Kidney (tissue), 14 donors: ENCODE data around the gene PLA2G4D. TPM values are rescaled to one million over a fixed set of nuclear protein-coding genes. Genes with fewer than 3 reads are reported as not detected.

Experiments used
- DNase-seq, 5 donors: peaks; one replicate each; pipeline ENCODE4 v3.0.0-alpha.2; 2013 to 2020
- FAIRE-seq: peaks from 2 replicates; lab custom pipeline; 2012; peaks lifted over from hg19 to GRCh38; lab: Jason Lieb, UNC
- H3K27ac ChIP-seq, 2 donors: one replicate each; pipeline ENCODE4 v1.7.0; 2013; ENCODE audit warnings: low read depth in 2 of 2, low read length in 2 of 2, inconsistent platforms in 1 of 2
- H3K27me3 ChIP-seq: one replicate; pipeline ENCODE4 v1.7.1; 2013; ENCODE audit warnings: low read length, inconsistent platforms; ENCODE audit not compliant: control insufficient read depth, insufficient read depth
- H3K36me3 ChIP-seq, 3 donors: one replicate each; pipeline versions ENCODE4 v1.7.0 to v1.7.1; 2013; ENCODE audit warnings: low read length in 3 of 3, control low read depth in 1 of 3, inconsistent platforms in 1 of 3; ENCODE audit not compliant: insufficient read depth in 3 of 3, control insufficient read depth in 2 of 3
- H3K4me1 ChIP-seq, 3 donors: one replicate each; pipeline versions ENCODE4 v1.7.0 to v1.7.1; 2013; ENCODE audit warnings: low read length in 3 of 3, inconsistent platforms in 1 of 3, low read depth in 1 of 3; ENCODE audit not compliant: control insufficient read depth in 2 of 3, insufficient read depth in 2 of 3
- H3K4me3 ChIP-seq, 3 donors: one replicate each; pipeline versions ENCODE4 v1.7.0 to v1.8.1; 2013; ENCODE audit warnings: low read length in 3 of 3, control low read depth in 1 of 3, inconsistent platforms in 1 of 3
- H3K9ac ChIP-seq, 3 donors: one replicate each; pipeline versions ENCODE4 v1.7.0 to v1.7.1; 2013; ENCODE audit warnings: low read length in 3 of 3, control low read depth in 1 of 3, inconsistent platforms in 1 of 3
- H3K9me3 ChIP-seq, 3 donors: one replicate each; pipeline versions ENCODE4 v1.7.0 to v1.7.1; 2013; ENCODE audit warnings: low read length in 3 of 3, control low read depth in 1 of 3, inconsistent platforms in 1 of 3; ENCODE audit not compliant: control insufficient read depth in 2 of 3, insufficient read depth in 1 of 3
- intact Hi-C: fragments of 100-400 bp; cut with DNase I; formaldehyde crosslinking; loops from one replicate; pipeline ENCODE4 v1.11.1; 2022
- polyA plus RNA-seq: library from polyadenylated mRNA; stranded (reverse); fragments of 350-450 nt; fragmentation: Illumina TruSeq; extraction: RNeasy Lipid Tissue Mini Kit (QIAGEN cat#74804); gene quantifications from one replicate; pipeline ENCODE4 v1.2.3, GENCODE V29; 2014; ENCODE audit warnings: low read depth, low replicate concordance; ENCODE audit not compliant: insufficient read depth
- total RNA-seq: library from RNA; stranded (reverse); fragmentation: NEBNext Ultra II Directional; extraction: Animal tissue kit (Norgen Biotek cat#: 25700); gene quantifications from one replicate; pipeline ENCODE4 v1.2.1, GENCODE V29; 2021
- TF ChIP-seq, protein P1 (sequence below): IDR thresholded peaks from 3 replicates; pipeline ENCODE4 v1.5.1; 2012; ENCODE audit warnings: mild to moderate bottlenecking, moderate library complexity, borderline replicate concordance; ENCODE audit not compliant: insufficient read depth; ENCODE audit errors: extremely low read depth
- donor health status: control.
- donor health status: control.
- donor health status: control.
- donor health status: control.
- donor health status: control.
- donor health status: DM: yes; HTN: yes; CAD: no.
- donor health status: Normal renal cell carcinoma (clear cell type).

Gene PLA2G4D
- total and polyA plus RNA-seq, 2 donors from 2014 or later = not detected

GRCh38 chr15:42082823-42083604 lies 11.3 kb downstream of the PLA2G4D start:
- intact Hi-C loops = no loop called here
- Histone ChIP-seq H3K9me3 (no peaks in the 10 kb centered on the region), H3K9ac (no peak overlapping the region), H3K4me1 (no peaks in the 10 kb centered on the region), H3K4me3 (no peak overlapping the region), H3K27me3 (no peaks in the 10 kb centered on the region), H3K27ac (no peak overlapping the region), H3K36me3 (no peaks in the 10 kb centered on the region)
- no peak for FAIRE-seq
- TF ChIP-seq, protein P1, sequence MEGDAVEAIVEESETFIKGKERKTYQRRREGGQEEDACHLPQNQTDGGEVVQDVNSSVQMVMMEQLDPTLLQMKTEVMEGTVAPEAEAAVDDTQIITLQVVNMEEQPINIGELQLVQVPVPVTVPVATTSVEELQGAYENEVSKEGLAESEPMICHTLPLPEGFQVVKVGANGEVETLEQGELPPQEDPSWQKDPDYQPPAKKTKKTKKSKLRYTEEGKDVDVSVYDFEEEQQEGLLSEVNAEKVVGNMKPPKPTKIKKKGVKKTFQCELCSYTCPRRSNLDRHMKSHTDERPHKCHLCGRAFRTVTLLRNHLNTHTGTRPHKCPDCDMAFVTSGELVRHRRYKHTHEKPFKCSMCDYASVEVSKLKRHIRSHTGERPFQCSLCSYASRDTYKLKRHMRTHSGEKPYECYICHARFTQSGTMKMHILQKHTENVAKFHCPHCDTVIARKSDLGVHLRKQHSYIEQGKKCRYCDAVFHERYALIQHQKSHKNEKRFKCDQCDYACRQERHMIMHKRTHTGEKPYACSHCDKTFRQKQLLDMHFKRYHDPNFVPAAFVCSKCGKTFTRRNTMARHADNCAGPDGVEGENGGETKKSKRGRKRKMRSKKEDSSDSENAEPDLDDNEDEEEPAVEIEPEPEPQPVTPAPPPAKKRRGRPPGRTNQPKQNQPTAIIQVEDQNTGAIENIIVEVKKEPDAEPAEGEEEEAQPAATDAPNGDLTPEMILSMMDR = no peak
- no peak for DNase-seq

GRCh38 chr15:42082141-42082540 lies 12.2 kb downstream of the PLA2G4D start:
- Histone ChIP-seq H3K27me3 (no peaks in the 10 kb centered on the region), H3K4me1 (no peaks in the 10 kb centered on the region), H3K9ac (no peak overlapping the region), H3K4me3 (no peak overlapping the region), H3K9me3 (no peaks in the 10 kb centered on the region), H3K27ac (no peak overlapping the region), H3K36me3 (no peaks in the 10 kb centered on the region)
- FAIRE-seq = no peak
- TF ChIP-seq, protein P1 = no peak
- DNase-seq = no peak
- intact Hi-C loops = no loop called here

DNA sequence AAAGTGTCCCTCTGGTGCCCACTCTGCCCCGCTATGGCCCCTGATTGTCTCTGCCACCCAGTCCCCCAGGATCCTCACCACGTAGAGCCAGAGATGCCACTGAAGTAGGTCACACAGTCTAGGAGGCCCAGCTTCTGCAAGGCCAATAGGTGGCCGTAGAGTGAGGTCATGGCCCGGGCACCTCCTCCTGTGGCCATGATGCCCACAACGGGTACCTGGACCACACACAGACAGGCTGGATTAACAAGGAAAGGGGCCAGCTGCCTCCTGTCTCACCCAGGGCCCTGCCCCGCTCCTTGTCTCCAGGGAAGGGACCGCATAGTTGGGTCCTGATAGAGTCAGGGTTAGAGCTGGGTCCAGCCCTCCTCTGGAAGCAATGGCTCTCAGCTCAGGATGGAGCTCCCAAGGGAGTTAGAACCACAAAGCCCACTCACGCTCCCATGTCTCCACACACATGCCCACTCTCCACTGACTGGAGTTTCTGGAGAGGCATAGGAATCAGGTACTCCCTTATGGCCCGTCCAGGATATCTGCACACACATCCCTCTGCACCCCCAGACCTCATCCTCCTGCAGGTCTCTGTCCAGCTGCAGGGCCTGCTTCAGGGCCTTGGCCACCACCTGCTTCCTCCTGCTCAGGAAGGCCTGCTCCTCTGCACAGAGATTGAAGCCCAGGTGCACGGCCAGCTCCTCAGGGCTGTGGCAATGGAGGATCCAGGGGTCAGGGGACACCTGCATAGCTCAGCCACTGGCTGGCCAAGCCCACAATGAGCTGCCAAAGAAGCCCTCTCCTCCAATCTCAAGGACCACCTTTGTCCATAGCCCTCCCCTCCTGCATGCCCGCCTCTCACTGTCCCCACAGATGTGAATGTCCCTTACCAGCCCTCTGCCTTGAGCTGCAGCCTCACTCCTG lies 13.2 kb downstream of the PLA2G4D start:
- H3K9me3 ChIP-seq = no peaks in the 10 kb centered on the region
- no peaks in the 10 kb centered on the region for H3K36me3 ChIP-seq
- no peaks in the 10 kb centered on the region for H3K4me1 ChIP-seq
- FAIRE-seq (no peak), DNase-seq (peak in 1 of 5 donors; percentile 19)
- H3K27me3 ChIP-seq = no peaks in the 10 kb centered on the region
- TF ChIP-seq, protein P1 = no peak
- no peak overlapping the region for H3K27ac ChIP-seq
- intact Hi-C loops = no loop called here
- no peak overlapping the region for H3K4me3 ChIP-seq
- no peak overlapping the region for H3K9ac ChIP-seq
